Activated T-cell treated with anti-CD3 and anti-CD28 coated beads, Interleukin-2, amount 50 U/mL, for 1 hour (primary cell): ENCODE results near the gene BDH2.

ENCODE experiments used
- DNase-seq: peaks from one replicate; pipeline ENCODE4 v3.0.0-alpha.2; 2020

Gene BDH2

DNA sequence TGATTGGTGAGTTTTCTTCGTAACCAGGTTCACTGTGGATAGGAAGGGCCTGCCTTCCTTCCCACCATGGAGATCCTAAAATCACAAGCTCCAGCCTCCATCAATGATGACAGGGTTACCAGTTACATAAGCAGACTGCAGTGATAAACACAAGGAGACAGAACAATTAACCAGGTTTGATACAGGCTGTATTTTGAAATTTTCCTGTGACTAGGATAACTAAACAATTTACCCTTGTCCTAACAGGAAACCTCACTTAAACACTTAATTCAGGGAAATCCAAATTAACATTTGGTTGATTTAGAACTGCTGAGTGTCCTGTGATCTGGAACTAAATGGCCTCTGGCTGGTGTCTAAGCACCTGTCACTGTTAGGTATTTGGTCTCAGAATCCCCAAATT is 20.0 kb downstream of the BDH2 start:
- DNase-seq, result no peak

DNA sequence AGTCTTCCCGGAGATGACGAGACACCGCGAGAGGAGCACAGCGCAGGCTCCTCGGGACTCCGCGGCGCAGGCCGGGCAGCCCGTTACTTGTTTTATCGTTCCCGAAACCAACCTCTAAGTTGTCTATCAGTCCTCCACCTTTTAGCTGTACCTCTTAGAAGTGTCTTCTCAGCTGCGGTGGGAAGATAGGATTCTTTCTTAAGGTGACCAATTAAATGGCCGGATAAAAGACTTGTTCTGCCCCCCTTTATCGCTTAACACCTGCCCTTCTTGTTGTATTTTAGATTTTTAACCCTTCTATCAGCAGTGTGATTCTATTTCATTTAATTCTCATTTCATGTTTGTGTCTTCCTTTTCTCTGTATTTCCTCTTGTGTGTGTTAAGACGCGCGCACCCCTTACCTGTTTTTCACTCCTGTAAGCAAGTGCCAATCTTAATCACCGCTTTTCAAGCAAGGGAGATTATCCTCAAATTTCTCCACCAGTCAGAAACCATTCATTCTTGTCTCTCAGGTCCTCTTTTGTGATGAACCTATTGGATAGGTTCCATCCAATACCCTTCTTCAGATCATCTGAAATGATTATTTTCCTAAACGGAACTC is 22.8 kb downstream of the BDH2 start, which contains the start of gene SLC9B2:
SLC9B2 (minus strand) TSS at position 15 of the 601 bp plus-strand sequence. CDS start 9,211 bp downstream, outside the sequence.
- DNase-seq, result no peak

DNA sequence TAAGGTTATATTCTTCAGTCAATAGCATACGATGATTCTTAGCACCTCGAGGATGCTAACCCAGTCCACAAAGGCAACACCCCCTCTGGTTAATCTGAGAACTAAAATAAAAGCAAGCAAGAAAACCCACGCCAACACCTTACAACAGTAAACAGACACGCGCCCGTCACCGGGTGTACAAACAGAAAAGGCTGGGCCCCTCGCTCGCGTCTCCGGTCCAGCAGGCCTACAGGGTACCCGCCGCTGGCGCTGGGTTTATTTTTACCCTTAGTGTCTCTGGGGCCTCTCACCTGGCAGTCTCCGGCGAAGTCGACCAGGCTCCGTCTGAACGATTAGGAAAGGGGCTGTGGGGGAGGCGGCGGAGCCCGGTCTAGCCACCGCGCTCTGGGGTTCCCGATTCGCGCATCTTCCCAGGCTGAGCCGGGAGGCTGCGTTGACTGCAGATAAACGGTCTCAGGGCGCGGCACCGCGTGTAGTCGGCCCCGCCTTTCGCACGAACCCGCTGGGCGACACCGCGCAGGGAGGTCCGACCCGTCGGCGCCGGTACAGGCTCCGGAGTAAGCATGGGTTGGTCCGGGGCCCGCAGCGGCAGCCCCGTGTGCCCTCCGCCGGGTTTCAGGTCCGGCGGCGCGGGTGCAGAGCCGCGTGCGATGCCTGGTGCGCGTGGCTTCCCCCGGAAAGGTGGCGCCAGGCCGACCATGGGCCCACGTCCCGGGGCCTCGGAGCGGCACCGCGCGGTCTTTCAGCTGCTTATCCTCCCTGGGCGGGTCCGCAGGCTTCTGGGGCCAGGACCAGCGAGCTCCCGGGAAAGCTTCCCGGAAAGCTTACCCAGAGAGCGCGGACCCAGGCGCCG is 23.5 kb downstream of the BDH2 start:
- DNase-seq, result peak; percentile 72

GRCh38 chr4:103075435-103075893 is 24.2 kb downstream of the BDH2 start:
- DNase-seq, result no peak

GRCh38 chr4:103074744-103075434 is 24.7 kb downstream of the BDH2 start:
- DNase-seq, result no peak

- DNase-seq, result no peak
Observed at GRCh38 chr4:103073792-103074438, 25.7 kb downstream of the BDH2 start.

- DNase-seq, result no peak
Observed at GRCh38 chr4:103067841-103068547, 31.6 kb downstream of the BDH2 start.

DNA sequence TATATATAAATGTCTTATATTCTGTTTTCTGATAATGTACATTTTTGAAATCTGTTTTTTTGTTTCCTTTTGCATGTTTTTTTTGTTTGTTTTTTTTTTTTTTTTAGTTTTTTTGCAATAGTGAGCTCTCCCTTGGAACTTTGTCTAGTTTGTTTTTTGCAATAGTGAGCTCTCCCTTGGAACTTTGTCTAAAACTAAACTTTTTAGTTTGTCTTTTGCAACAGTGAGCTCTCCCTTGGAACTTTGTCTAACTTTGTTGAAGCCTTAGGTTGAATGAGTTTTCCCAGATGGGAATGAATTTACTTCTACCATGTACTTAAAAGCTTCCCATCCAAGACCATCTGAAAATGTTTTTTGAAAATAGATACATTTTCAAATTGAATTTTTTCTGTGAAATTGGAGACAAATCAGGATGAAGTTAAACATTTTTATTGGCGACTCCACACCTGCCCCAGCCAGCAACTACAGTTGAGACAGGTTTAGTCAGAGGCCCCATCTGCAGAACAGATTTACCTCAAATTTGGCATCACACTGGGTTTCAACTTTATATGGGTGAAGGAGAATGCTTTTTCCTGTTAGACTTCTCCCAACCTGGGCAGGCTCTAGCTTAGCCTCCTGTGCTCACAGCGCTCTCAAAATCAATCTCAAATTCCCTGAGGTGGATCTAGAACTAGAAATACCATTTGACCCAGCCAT is 39.0 kb downstream of the BDH2 start:
- DNase-seq, result no peak

DNA sequence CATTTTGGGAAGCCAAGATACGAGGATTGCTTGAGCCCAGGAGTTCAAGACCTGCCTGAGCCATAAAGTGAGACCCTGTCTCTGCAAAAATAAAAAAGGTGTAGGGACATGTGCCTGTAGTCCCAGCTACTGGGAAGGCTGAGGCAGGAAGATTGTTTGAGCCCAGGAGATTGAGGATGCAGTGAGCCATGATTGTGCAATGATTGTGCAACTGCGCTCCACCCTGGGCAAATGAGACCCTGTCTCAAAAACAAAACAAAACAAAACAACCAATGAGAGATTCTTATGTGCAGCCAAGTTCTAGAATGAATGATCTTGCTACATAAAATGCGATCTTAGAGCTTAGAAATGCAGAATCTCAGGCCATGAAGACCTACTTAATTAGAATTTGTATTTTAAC is 45.6 kb downstream of the BDH2 start:
- no peak for DNase-seq

DNA sequence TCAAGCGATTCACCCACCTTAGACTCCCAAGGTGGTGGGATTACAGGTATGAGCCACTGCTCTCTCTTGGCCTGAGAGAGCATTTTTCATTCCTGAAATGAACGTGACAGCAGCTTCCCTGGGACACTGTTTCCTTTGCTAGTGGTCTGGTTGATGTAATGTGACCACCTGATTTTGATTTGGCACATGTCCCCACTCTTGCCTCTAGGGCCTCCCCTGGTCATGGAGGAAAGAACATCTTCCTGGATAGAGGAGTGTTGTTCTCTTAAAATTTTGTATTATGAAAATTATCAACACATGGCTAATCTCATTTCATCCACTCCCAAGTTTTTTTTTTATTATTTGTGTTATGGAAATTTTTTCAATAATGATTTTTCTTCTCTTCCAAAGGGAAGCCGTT is 46.9 kb downstream of the BDH2 start:
- DNase-seq, result no peak

GRCh38 chr4:103052145-103052544 is 47.5 kb downstream of the BDH2 start:
- DNase-seq, result no peak

- DNase-seq, result no peak
Observed at GRCh38 chr4:103050736-103051436, 48.7 kb downstream of the BDH2 start.

- DNase-seq, result peak; percentile 25
Observed at GRCh38 chr4:103046416-103047290, 53.0 kb downstream of the BDH2 start.

DNA sequence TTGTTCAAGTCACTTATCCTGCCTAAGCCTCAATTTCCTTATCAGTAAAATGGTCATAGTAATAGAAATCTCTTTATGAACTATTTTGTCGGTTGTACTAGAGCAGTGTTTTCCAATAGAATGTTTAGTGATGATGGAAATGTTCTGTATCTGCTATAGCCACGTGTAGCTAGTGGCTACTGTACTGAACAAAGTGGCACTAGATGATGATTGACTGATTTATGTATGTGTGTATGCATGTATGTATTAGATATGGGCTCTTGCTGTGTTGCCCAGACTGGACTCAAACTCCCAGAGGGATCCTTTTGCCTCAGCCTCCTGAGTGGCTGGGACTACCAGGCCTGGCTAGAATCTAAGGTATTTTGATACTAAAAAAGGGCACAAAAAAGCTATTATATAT is 55.5 kb downstream of the BDH2 start:
- no peak for DNase-seq

DNA sequence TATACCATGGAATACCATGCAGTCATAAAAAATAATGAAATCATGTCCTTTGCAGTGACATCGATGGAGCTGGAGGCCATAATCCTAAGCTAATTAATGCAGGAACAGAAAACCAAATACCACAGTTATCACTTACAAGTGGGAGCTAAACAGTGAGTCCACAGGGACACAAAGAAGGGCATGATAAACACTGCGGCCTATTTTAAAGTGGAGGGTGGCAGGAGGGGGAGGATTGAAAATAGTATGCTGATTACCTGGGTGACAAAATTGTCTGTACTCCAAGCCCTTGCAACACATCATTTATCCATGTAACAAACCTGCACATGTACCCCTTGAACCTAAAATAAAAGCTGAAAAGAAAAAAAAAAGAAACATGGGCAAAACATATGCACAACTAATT is 63.5 kb downstream of the BDH2 start:
- no peak for DNase-seq

- DNase-seq, result no peak
Observed at GRCh38 chr4:103032574-103032973, 67.1 kb downstream of the BDH2 start.

DNA sequence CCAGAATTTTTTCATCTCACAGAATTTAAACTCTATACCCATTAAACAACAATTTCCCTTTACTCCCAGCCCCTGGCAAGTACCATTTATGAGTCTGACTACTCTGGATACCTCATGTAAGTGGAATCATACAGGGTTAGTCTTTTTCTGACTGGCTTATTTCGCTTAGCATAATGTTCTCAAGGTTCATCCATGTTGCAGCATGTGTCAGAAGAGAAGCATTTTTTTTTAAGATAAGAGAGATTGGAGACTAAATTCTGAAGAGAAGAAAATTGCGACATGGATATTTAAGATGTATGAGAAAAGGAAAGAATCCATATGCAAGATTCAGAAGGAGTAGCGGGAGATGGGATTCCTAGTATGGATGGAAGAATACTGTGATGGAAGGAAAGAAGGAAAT is 68.8 kb downstream of the BDH2 start:
- no peak for DNase-seq

GRCh38 chr4:103029300-103029699 is 70.3 kb downstream of the BDH2 start:
- no peak for DNase-seq
